Fibroblast of mammary gland (primary cell): ENCODE data around the gene LIMCH1.

Experiments used
- DNase-seq: peaks from one replicate; pipeline ENCODE4 v3.0.0-alpha.2; 2010; ENCODE audit warnings: low read depth
- H3K4me3 ChIP-seq: 2 replicates; pipeline ENCODE4 v1.5.1; 2011; ENCODE audit warnings: low read depth, mild to moderate bottlenecking, low read length, moderate library complexity; ENCODE audit not compliant: control insufficient read depth
- CTCF ChIP-seq: conservative IDR thresholded peaks from 2 replicates; pipeline ENCODE4 v1.5.1; 2011; ENCODE audit warnings: low read depth, low read length, inconsistent platforms; ENCODE audit not compliant: control insufficient read depth, insufficient read depth

The LIMCH1 gene

DNA sequence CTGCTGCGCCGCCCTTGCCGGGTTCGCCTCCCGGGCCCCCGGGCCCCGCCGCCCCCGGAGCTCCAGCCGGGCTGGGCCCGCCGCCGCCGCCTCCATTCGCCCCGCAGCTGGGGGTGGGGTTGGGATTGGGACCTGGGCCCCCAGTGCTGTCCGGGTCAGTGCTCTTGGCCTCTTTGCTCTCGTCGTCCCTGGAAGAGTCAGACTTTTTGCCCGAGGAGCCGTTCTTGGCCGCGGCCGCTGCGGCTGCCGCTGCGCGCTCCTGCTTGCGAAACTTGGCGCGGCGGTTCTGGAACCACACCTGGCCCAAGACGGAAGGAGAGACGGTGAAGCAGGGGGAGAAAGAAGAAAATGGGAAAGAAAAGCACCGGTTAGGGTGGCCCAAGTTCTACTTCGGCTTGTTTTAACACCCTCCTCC lies 208.1 kb downstream of the LIMCH1 start:
- DNase-seq, result no peak
- TF ChIP-seq CTCF, result no peak
- no peak overlapping the region for H3K4me3 ChIP-seq

DNA sequence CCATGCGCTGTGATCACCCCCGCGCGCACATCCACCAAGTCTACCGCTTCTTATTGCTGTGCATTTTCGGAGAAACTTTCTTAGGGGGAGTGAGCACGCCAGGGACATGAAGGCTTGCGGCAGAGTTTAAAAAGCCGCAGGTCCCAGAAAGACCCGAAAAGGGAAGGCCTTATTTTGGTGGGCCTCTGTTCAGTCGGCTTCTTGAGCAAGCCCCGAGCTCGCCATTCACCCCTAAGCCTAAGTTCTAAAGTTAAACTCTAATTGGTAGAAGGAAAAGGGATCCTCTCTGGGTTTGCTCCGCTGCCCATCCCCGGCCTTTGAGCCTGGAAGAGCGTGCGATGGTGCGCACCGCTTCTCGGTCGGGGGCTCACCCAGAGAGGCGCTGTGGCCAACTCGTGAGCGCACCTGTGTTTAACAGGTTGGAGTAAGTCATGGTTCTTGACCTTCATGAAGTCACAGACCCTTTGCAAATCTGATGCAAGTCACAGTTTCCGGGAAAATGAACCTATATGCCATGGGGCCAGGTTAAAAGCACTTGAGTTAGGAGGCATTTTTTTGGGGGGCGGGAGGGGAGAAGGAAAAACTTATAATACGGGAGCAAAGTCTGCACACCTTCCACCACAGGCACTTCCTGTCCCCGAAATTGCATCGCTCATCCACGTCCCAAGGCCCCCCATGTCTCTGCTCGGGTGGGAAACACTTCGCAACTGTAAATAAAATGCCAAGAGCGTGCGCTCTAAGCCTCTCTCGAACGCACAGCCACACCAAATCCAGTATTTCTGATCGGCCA lies 208.7 kb downstream of the LIMCH1 start:
- H3K4me3 ChIP-seq, result no peak overlapping the region
- DNase-seq, result no peak
- no peak for TF ChIP-seq CTCF

GRCh38 chr4:41747230-41748055 lies 209.5 kb downstream of the LIMCH1 start:
- no peak overlapping the region for H3K4me3 ChIP-seq
- no peak for TF ChIP-seq CTCF
- DNase-seq, result no peak

GRCh38 chr4:41748074-41748570 lies 210.2 kb downstream of the LIMCH1 start:
- DNase-seq, result no peak
- TF ChIP-seq CTCF, result no peak
- H3K4me3 ChIP-seq, result no peak overlapping the region

- TF ChIP-seq CTCF, result no peak
- no peak for DNase-seq
- H3K4me3 ChIP-seq, result no peak within 1 kb of the TSS
Observed at GRCh38 chr4:41748571-41749475, 210.9 kb downstream of the LIMCH1 start, which contains the start of gene PHOX2B. PHOX2B (minus strand) TSS chr4:41748725; CDS start chr4:41748610, 115 bp downstream.

- DNase-seq, result no peak
- no peak overlapping the region for H3K4me3 ChIP-seq
- no peak for TF ChIP-seq CTCF
Observed at GRCh38 chr4:41749631-41750039, 211.7 kb downstream of the LIMCH1 start.
